GM12865 (cell line): Measurements from ENCODE around the gene NYAP1.
"Not testable (repeated sequence)": the region's sequence is repeated elsewhere in the genome, so short reads cannot be mapped to it uniquely, and the experiment has no call there.

Source experiments
- DNase-seq: peaks from one replicate; pipeline ENCODE4 v3.0.0; 2010; ENCODE audit warnings: low read depth
- H3K4me3 ChIP-seq: 2 replicates; pipeline ENCODE4 v1.5.1; 2011; ENCODE audit warnings: mild to moderate bottlenecking, low read depth, low read length, control low read depth
- TF ChIP-seq, protein P1 (sequence below): IDR thresholded peaks from 2 replicates; pipeline ENCODE4 v1.5.1; 2011; ENCODE audit warnings: low read length, control low read depth, low read depth, inconsistent platforms; ENCODE audit not compliant: insufficient read depth; ENCODE audit errors: missing control alignments

Gene NYAP1

DNA sequence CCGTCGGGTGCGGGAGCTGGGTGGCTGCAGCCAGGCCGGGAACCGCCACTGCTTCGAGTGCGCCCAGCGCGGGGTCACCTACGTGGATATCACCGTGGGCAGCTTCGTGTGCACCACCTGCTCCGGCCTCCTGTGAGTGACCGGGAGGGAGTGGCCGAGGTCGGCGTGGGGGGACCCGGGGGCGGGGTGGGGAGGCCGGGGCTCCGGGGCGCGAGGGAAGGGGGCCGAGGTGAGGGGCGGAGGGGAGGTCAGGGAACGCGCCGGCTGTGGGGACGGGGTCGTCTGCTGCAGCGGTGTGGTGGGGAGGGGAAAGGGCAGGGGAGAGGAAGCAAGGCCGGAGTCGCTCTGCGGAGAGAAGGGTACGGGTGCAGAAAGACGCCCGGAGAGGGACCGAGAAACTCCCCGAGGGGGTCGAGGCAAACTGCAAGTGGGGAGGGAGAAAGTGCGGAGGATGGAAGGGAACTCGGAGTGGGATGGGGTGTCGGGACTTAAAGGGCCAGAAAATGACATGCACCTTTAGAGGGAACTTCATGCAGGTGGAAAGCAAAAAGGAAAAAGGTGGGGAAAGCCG lies 55.8 kb downstream of the NYAP1 start:
- TF ChIP-seq, protein P1, sequence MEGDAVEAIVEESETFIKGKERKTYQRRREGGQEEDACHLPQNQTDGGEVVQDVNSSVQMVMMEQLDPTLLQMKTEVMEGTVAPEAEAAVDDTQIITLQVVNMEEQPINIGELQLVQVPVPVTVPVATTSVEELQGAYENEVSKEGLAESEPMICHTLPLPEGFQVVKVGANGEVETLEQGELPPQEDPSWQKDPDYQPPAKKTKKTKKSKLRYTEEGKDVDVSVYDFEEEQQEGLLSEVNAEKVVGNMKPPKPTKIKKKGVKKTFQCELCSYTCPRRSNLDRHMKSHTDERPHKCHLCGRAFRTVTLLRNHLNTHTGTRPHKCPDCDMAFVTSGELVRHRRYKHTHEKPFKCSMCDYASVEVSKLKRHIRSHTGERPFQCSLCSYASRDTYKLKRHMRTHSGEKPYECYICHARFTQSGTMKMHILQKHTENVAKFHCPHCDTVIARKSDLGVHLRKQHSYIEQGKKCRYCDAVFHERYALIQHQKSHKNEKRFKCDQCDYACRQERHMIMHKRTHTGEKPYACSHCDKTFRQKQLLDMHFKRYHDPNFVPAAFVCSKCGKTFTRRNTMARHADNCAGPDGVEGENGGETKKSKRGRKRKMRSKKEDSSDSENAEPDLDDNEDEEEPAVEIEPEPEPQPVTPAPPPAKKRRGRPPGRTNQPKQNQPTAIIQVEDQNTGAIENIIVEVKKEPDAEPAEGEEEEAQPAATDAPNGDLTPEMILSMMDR = no peak
- DNase-seq = no peak
- H3K4me3 ChIP-seq = peak overlapping the region; percentile 69

DNA sequence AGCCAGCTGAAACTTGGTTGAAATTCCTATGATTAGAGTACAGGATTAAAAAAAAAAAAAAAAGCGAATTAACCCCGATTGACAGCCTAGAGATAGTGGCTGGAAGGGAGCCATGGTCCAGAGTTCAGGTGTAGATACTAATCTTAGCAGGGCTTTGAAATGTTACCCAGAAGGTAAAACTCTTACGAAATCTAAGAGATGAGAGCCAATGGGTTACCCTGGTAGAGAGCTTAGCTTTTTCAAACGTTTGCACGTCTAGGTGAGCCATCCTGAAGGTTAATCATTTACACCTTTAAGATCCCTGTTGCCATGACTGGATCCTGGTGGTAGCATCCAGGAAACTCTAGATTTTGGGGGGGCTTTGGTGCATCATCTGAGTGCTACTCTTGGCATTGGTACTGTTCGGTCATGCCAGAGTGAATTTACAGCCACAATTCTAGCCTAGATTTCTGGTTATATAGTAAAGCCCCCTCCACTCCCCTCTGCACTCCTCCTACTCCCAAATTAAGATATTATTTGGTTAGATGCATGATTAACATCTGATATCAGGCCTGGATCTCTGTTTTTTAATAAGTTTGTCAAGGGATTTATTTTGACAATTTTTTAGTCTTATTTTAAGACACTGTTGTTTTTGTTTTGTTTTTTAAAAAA lies 56.5 kb downstream of the NYAP1 start:
- H3K4me3 ChIP-seq = peak overlapping the region; percentile 69
- DNase-seq = no peak
- TF ChIP-seq, protein P1 = no peak

DNA sequence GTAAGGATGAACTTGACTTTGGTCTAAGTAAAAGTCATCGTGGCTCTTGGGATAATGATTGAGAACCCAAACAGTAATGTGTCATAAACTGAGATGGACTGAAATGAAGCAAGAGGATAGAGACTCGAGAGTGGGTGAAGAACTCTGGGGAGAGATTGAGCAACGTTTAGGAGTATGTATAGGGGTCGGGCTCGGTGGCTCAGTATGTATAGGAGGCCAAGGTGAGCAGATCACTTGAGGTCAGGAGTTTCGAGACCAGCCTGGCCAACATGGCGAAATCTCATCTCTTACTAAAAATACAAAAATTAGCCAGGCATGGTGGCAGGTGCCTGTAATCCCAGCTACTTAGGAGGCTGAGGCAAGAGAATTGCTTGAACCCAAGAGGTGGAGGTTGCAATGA lies 57.6 kb downstream of the NYAP1 start:
- DNase-seq = not testable (repeated sequence)
- H3K4me3 ChIP-seq = peak overlapping the region; percentile 55

DNA sequence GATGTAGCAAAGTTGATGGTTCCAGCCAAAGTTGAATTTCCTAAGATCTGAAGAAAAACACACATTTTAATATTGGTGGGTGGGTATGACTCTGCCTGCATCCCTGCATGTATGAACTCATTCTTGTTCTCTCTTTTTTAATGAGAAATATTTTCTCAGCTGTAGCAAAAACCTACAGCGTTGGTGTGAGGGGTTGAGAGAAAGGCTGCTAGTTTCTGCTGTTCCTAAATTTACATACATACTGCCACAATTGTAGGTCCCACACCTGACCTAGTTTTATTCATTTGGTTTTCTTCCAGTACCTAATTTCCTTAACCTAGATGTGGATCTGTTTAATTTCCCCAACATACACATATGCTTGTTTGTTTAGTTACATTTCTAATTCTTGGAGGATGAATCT lies 59.9 kb downstream of the NYAP1 start:
- peak overlapping the region; percentile 65 for H3K4me3 ChIP-seq
- TF ChIP-seq, protein P1 = no peak
- peak; percentile 50 for DNase-seq

DNA sequence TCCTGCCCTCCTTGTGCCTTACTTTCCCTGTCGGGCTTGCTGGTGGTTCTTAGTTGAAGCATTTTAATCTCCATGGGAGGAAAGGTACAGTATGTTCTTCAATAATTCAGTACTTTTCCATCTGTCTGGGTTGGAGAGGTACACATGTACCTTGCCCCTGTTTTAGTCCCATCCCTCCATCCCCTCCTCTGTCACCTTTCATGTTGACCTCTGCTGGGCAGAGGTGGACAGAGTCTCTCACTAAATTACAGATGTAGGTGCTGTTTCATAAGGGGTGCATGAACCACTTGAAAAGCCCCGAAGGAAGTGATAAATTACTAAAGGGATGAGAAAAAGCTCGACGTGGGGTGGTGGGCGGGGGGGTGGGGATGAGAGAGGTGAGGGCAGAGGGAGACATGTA lies 60.7 kb downstream of the NYAP1 start:
- no peak for DNase-seq
- TF ChIP-seq, protein P1 = no peak
- H3K4me3 ChIP-seq = peak overlapping the region; percentile 65
